Activated naive CD8-positive, alpha-beta T cell treated with anti-CD3 and anti-CD28 coated beads for 36 hours (primary cell): ENCODE data around the gene AFAP1L1. TPM values are rescaled to one million over a fixed set of nuclear protein-coding genes. Genes with fewer than 3 reads are reported as not detected.
"Not testable (repeated sequence)": the region's sequence is repeated elsewhere in the genome, so short reads cannot be mapped to it uniquely, and the experiment has no call there.

Experiments
- DNase-seq: peaks from one replicate; pipeline ENCODE4 v3.0.0; 2021
- H3K27ac Mint-ChIP-seq: one replicate; pipeline ENCODE4 v1.8.0; 2022; ENCODE audit warnings: mild to moderate bottlenecking, moderate library complexity, mixed read lengths
- H3K27me3 Mint-ChIP-seq: one replicate; pipeline ENCODE4 v1.8.0; 2022; ENCODE audit warnings: mild to moderate bottlenecking, mixed read lengths
- H3K36me3 Mint-ChIP-seq: one replicate; pipeline ENCODE4 v1.8.0; 2021; ENCODE audit warnings: mild to moderate bottlenecking, mixed read lengths
- H3K4me1 Mint-ChIP-seq: one replicate; pipeline ENCODE4 v1.8.0; 2021; ENCODE audit warnings: mixed read lengths
- H3K4me3 Mint-ChIP-seq: one replicate; pipeline ENCODE4 v1.8.0; 2022; ENCODE audit warnings: mild to moderate bottlenecking, moderate library complexity, mixed read lengths
- H3K9me3 Mint-ChIP-seq: one replicate; pipeline ENCODE4 v1.8.0; 2022; ENCODE audit warnings: mixed read lengths
- total RNA-seq, 2 experiments: library from RNA; stranded (reverse); gene quantifications; one replicate each; pipeline ENCODE4 v1.2.3, GENCODE V29; 2021

AFAP1L1 gene
- total RNA-seq, 2 experiments from 2014 or later, result 0.66 to 0.94 TPM

DNA sequence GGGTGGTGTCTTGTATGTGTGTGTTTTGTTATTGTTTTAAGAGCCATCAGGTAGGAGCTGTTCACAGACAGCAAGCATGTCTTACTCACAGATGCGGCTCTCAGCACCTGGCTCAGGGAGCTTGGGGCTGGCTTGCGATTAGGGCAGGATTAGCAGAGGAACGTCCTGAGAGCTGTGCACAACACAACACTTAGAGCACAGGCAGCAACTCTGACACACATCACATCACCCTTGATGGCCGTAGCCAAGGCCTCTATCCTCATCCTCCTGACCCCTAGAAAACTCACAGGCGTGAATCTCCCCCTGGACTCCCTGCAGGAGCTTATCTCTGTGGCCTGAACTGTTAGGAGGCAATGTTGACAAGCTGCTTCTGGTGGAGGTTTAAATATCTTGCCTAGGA is 114.5 kb downstream of the AFAP1L1 start:
- no peak for DNase-seq
- Mint-ChIP-seq H3K27ac (no peak overlapping the region), H3K27me3 (peaks cover 4% of the 10 kb centered on the region), H3K4me1 (peaks cover 4% of the 10 kb centered on the region), H3K9me3 (no peaks in the 10 kb centered on the region), H3K36me3 (no peaks in the 10 kb centered on the region), H3K4me3 (no peak overlapping the region)

DNA sequence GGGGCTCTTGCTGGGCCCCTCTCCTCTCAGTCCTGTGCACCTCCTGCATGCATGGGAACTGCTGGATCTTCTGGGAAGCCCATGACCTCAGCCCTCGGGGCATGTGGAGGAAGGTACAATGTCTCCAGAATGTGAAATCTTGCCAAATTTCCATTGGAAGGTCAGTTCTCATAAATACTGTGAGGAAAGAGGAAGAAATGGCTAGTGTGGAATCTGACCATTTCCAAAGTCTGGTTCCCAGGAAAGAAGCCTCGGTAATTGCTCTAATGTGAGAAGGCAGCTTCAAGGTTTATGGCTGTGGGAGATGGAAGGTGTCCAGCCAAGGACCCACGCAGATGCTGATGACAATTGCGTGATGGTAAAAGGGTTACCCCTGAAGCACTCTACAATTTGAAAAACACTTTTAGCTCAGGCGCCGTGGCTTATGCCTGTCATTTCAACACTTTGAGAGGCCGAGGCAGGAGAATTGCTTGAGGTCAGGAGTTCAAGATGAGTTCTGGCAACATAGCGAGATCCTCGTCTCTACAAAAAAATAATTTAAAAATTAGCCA is 115.5 kb downstream of the AFAP1L1 start:
- DNase-seq, result no peak
- no peaks in the 10 kb centered on the region for H3K36me3 Mint-ChIP-seq
- H3K4me3 Mint-ChIP-seq, result no peak overlapping the region
- H3K27ac Mint-ChIP-seq, result no peak overlapping the region
- no peaks in the 10 kb centered on the region for H3K4me1 Mint-ChIP-seq
- H3K27me3 Mint-ChIP-seq, result no peaks in the 10 kb centered on the region
- H3K9me3 Mint-ChIP-seq, result no peaks in the 10 kb centered on the region

- Mint-ChIP-seq H3K27me3 (no peaks in the 10 kb centered on the region), H3K9me3 (no peaks in the 10 kb centered on the region), H3K27ac (no peak overlapping the region), H3K4me3 (no peak overlapping the region), H3K4me1 (no peaks in the 10 kb centered on the region), H3K36me3 (no peaks in the 10 kb centered on the region)
- DNase-seq, result no peak
These were observed 116.3 kb downstream of the AFAP1L1 start for GRCh38 chr5:149387982-149388381.

GRCh38 chr5:149388498-149389190 is 117.0 kb downstream of the AFAP1L1 start:
- Mint-ChIP-seq H3K36me3 (no peaks in the 10 kb centered on the region), H3K27ac (no peak overlapping the region)

GRCh38 chr5:149389552-149390495 is 118.2 kb downstream of the AFAP1L1 start:
- no peaks in the 10 kb centered on the region for H3K27me3 Mint-ChIP-seq
- no peak overlapping the region for H3K4me3 Mint-ChIP-seq
- no peak for DNase-seq
- no peak overlapping the region for H3K27ac Mint-ChIP-seq
- no peaks in the 10 kb centered on the region for H3K9me3 Mint-ChIP-seq
- no peaks in the 10 kb centered on the region for H3K36me3 Mint-ChIP-seq
- H3K4me1 Mint-ChIP-seq, result no peaks in the 10 kb centered on the region

More at GRCh38 chr5:149388498-149389190, 117.0 kb downstream of the AFAP1L1 start:
- Mint-ChIP-seq H3K9me3 (no peaks in the 10 kb centered on the region), H3K4me3 (no peak overlapping the region), H3K4me1 (no peaks in the 10 kb centered on the region), H3K27me3 (no peaks in the 10 kb centered on the region)
- no peak for DNase-seq

DNA sequence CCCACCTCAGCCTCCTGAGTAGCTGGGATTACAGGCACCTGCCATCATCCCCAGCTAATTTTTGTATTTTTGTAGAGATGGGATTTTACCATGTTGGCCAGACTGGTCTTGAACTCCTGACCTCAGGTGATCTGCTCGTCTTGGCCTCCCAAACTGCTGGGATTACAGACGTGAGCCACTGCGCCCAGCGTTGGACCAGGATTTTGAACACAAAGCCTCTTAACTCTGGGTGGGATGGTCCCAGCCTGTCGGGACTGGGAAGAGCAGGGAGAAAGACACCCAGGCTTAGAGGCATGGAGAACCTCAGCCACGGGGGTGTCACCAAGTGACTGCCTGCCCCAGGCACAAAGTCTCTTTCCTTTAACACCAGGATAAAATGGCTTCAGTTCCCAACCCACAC is 119.4 kb downstream of the AFAP1L1 start:
- H3K36me3 Mint-ChIP-seq, H3K27ac Mint-ChIP-seq, H3K4me1 Mint-ChIP-seq, H3K27me3 Mint-ChIP-seq, H3K4me3 Mint-ChIP-seq, H3K9me3 Mint-ChIP-seq, DNase-seq: not testable (repeated sequence)

Other genes starting within 250 kb of the AFAP1L1 start
- not detected for gene SH3TC2, start 208.8 kb upstream of the AFAP1L1 start, total RNA-seq
- not detected for gene ABLIM3, start 130.4 kb upstream of the AFAP1L1 start, total RNA-seq
- gene GRPEL2, start 73.6 kb downstream of the AFAP1L1 start, total RNA-seq, result 10 to 100 TPM; 55.3 to 56.4 TPM
- gene PCYOX1L, start 86.2 kb downstream of the AFAP1L1 start, total RNA-seq, result 10 to 100 TPM; 17.2 to 18.2 TPM
- gene IL17B, start 107.4 kb downstream of the AFAP1L1 start, total RNA-seq, result not detected